Measurements from ENCODE around the gene ZNF607.

Gene ZNF607

DNA sequence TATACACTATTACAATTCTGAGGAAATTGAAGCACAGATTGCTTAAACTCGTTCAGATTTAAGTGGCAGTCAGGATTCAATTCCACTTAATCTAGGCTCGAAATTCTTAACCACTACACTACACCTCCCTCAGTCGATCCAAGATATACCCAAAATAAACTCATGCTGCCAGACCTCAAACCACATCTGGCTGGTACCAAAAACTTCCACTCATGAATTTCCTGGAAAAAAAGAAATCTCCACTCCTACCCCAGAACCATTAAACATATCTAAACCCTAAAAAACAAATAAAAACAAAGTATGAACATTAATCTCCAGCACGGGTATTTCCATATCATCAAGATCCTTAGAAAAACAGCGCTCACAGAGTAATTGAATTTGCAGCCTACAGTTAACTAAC lies 65.4 kb downstream of the ZNF607 start:
- TF ChIP-seq EZH2 (IDR thresholded peaks at IDR 0.05; ENCODE audit: borderline replicate concordance, low read length): no peak
- TF ChIP-seq, protein P1, sequence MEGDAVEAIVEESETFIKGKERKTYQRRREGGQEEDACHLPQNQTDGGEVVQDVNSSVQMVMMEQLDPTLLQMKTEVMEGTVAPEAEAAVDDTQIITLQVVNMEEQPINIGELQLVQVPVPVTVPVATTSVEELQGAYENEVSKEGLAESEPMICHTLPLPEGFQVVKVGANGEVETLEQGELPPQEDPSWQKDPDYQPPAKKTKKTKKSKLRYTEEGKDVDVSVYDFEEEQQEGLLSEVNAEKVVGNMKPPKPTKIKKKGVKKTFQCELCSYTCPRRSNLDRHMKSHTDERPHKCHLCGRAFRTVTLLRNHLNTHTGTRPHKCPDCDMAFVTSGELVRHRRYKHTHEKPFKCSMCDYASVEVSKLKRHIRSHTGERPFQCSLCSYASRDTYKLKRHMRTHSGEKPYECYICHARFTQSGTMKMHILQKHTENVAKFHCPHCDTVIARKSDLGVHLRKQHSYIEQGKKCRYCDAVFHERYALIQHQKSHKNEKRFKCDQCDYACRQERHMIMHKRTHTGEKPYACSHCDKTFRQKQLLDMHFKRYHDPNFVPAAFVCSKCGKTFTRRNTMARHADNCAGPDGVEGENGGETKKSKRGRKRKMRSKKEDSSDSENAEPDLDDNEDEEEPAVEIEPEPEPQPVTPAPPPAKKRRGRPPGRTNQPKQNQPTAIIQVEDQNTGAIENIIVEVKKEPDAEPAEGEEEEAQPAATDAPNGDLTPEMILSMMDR (IDR thresholded peaks at IDR 0.05; ENCODE audit: low read length): no peak
- Histone ChIP-seq H3K4me2 (ENCODE audit: low read length) (peak overlapping the region; percentile 76), H3K9me2 (ENCODE audit: low read depth, low read length) (no peaks in the 10 kb centered on the region), H3F3A (ENCODE audit: insufficient read depth, low read length) (no peaks in the 10 kb centered on the region), H3K4me3 (ENCODE audit: low read depth, low read length, poor library complexity, severe bottlenecking) (peak overlapping the region; percentile 79), H3K27me3 (ENCODE audit: insufficient read depth, low read length) (no peaks in the 10 kb centered on the region), H3K4me1 (ENCODE audit: insufficient read depth, low read length, severe bottlenecking) (peaks cover 12% of the 10 kb centered on the region), H2AFZ (ENCODE audit: low read length) (no peak overlapping the region), H3K27ac (ENCODE audit: low read depth, low read length, poor library complexity, severe bottlenecking) (no peak overlapping the region), H3K9ac (ENCODE audit: low read length) (peak overlapping the region; percentile 64), H3K9me3 (ENCODE audit: low read length) (no peaks in the 10 kb centered on the region; the same call in 1 of the 2 replicates), H4K20me1 (ENCODE audit: insufficient read depth, low read length) (no peaks in the 10 kb centered on the region), H3K79me2 (ENCODE audit: insufficient read depth, low read length) (peaks cover 9% of the 10 kb centered on the region; the same call in 1 of the 2 replicates), H3K36me3 (ENCODE audit: insufficient read depth, low read length) (no peaks in the 10 kb centered on the region; the same call in 1 of the 2 replicates)

Measured in OCI-LY1 (cell line).